ENCODE measurements around the gene BTD.

DNA sequence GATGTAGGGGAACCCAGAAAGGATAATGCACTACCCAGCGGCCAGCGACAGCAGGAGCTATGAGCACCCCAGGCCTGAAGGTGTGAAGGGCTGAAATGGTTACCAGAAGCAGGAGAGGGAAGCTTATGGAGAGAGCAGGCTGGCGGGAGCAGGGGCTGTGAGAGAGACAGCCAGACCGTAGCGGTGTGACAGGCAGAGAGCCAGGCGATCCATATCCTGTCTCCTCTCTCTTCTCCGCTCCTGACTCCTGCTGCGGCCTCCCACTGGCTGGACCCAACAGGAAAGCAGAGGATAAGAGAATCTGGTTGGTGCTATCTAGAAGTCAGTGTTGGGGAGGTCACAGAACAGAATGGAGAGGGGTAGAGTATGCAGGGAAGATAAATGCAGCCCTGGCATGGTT lies 49.9 kb downstream of the BTD start:
- TF ChIP-seq, protein P1, sequence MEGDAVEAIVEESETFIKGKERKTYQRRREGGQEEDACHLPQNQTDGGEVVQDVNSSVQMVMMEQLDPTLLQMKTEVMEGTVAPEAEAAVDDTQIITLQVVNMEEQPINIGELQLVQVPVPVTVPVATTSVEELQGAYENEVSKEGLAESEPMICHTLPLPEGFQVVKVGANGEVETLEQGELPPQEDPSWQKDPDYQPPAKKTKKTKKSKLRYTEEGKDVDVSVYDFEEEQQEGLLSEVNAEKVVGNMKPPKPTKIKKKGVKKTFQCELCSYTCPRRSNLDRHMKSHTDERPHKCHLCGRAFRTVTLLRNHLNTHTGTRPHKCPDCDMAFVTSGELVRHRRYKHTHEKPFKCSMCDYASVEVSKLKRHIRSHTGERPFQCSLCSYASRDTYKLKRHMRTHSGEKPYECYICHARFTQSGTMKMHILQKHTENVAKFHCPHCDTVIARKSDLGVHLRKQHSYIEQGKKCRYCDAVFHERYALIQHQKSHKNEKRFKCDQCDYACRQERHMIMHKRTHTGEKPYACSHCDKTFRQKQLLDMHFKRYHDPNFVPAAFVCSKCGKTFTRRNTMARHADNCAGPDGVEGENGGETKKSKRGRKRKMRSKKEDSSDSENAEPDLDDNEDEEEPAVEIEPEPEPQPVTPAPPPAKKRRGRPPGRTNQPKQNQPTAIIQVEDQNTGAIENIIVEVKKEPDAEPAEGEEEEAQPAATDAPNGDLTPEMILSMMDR (IDR thresholded peaks at IDR 0.05) = no peak
- no peak for TF ChIP-seq POLR2A (IDR thresholded peaks at IDR 0.05)
- no peak for TF ChIP-seq POLR2AphosphoS5 (IDR thresholded peaks at IDR 0.05)
